ENCODE measurements around the gene UPK1B.

DNA sequence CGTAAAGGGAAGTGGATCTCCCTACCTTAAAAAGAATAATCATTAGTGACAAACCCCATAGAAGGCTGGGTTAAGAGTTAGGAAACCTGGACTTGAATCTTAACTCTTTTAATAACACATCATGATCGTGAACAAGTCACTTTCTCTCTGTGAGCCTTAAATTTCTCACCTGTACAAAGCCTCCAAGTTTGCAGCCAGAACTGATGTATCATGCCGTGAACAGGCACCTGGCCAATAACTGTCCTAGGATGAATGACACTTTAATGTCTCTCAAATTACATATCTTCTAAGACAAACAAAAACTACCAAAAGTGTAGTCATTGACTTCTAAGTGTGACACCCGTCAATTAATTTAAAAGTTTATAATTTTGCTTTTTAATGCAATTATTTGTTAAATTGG is 3.9 kb downstream of the UPK1B start:
- TF ChIP-seq, protein P1, sequence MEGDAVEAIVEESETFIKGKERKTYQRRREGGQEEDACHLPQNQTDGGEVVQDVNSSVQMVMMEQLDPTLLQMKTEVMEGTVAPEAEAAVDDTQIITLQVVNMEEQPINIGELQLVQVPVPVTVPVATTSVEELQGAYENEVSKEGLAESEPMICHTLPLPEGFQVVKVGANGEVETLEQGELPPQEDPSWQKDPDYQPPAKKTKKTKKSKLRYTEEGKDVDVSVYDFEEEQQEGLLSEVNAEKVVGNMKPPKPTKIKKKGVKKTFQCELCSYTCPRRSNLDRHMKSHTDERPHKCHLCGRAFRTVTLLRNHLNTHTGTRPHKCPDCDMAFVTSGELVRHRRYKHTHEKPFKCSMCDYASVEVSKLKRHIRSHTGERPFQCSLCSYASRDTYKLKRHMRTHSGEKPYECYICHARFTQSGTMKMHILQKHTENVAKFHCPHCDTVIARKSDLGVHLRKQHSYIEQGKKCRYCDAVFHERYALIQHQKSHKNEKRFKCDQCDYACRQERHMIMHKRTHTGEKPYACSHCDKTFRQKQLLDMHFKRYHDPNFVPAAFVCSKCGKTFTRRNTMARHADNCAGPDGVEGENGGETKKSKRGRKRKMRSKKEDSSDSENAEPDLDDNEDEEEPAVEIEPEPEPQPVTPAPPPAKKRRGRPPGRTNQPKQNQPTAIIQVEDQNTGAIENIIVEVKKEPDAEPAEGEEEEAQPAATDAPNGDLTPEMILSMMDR (conservative IDR thresholded peaks at IDR 0.05) = no peak
- no peak for TF ChIP-seq ZFX (IDR thresholded peaks at IDR 0.05)

All from C4-2B (cell line).